PC-3 (cell line): ENCODE measurements around the gene ZCWPW1. TPM values are rescaled to one million over a fixed set of nuclear protein-coding genes. Genes with fewer than 3 reads are reported as not detected.

Experiments
- ATAC-seq: fragments of 200-7000 bp; cut with Tn5 transposase; 2 replicates; pipeline ENCODE4 v1.9.1; 2020; ENCODE audit warnings: mild to moderate bottlenecking, moderate library complexity
- BruUV-seq: library from RNA; stranded (reverse); fragments of 400-500 nt; replicated peaks from 2 replicates; lab custom pipeline; 2021; lab: Mats Ljungman, UMichigan
- CTCF ChIA-PET: fragments of 300-600 bp; sonication (Branson Sonifier 250); formaldehyde crosslinking; loops from one replicate; lab custom pipeline; 2022; ENCODE audit warnings: antibody characterized with exemption; lab: Charles Lee
- POLR2A ChIA-PET: fragments of 300-600 bp; sonication (Branson Sonifier 250); formaldehyde crosslinking; loops from one replicate; lab custom pipeline; 2022; ENCODE audit warnings: antibody characterized with exemption; ENCODE audit not compliant: unreplicated experiment; lab: Charles Lee
- DNase-seq: peaks from one replicate; pipeline ENCODE4 v3.0.0-alpha.2; 2015
- H2AFZ ChIP-seq: fragments of 300-600 bp; sonication (generic); 2 replicates; pipeline ENCODE4 v1.6.0; 2016; ENCODE audit warnings: antibody characterized with exemption, low read length
- H3F3A ChIP-seq: fragments of 300-600 bp; sonication (generic); one replicate; pipeline ENCODE4 v1.6.0; 2017; ENCODE audit warnings: antibody characterized with exemption, low read length, control low read depth, mild to moderate bottlenecking; ENCODE audit not compliant: unreplicated experiment
- H3K27ac ChIP-seq: fragments of 300-600 bp; sonication (generic); 2 replicates; pipeline ENCODE4 v1.5.1; 2016; ENCODE audit warnings: mild to moderate bottlenecking, low read length
- H3K27me3 ChIP-seq: fragments of 300-600 bp; sonication (generic); 2 replicates; pipeline ENCODE4 v1.6.1; 2016; ENCODE audit warnings: low read length, mixed read lengths
- H3K36me3 ChIP-seq: fragments of 300-600 bp; sonication (generic); 2 replicates; pipeline ENCODE4 v1.6.1; 2016; ENCODE audit warnings: low read depth, mixed run types, low read length, mixed read lengths
- H3K4me1 ChIP-seq: fragments of 300-600 bp; sonication (generic); 2 replicates; pipeline ENCODE4 v1.5.1; 2016; ENCODE audit warnings: low read length; ENCODE audit not compliant: insufficient read depth
- H3K4me2 ChIP-seq: fragments of 300-600 bp; sonication (generic); 2 replicates; pipeline ENCODE4 v1.6.0; 2016; ENCODE audit warnings: low read length
- H3K4me3 ChIP-seq: fragments of 300-600 bp; sonication (generic); 2 replicates; pipeline ENCODE4 v1.5.1; 2016; ENCODE audit warnings: mild to moderate bottlenecking, low read length, mixed read lengths
- H3K79me2 ChIP-seq: fragments of 300-600 bp; sonication (generic); 2 replicates; pipeline ENCODE4 v1.6.1; 2017; ENCODE audit warnings: low read length, mixed read lengths
- H3K9ac ChIP-seq: fragments of 300-600 bp; sonication (generic); 2 replicates; pipeline ENCODE4 v1.6.0; 2016; ENCODE audit warnings: mild to moderate bottlenecking, low read length
- H3K9me2 ChIP-seq: fragments of 300-600 bp; sonication (generic); replicated peaks from 2 replicates; pipeline ENCODE4 v1.6.1; 2016; ENCODE audit warnings: mixed run types, low read length, mixed read lengths
- H3K9me3 ChIP-seq: fragments of 300-600 bp; sonication (generic); 2 replicates; pipeline ENCODE4 v1.6.1; 2016; ENCODE audit warnings: low read length, mixed read lengths
- H4K20me1 ChIP-seq: fragments of 300-600 bp; sonication (generic); 2 replicates; pipeline ENCODE4 v1.6.1; 2016; ENCODE audit warnings: low read length, mixed read lengths
- CTCF ChIP-seq: fragments of 300-600 bp; sonication (generic); conservative IDR thresholded peaks from 2 replicates; pipeline ENCODE4 v1.5.1; 2017; ENCODE audit warnings: antibody characterized with exemption, low read depth, mild to moderate bottlenecking, low read length
- EZH2 ChIP-seq: fragments of 300-600 bp; sonication (generic); IDR thresholded peaks from one replicate; pipeline ENCODE4 v1.6.1; 2017; ENCODE audit warnings: antibody characterized with exemption, mild to moderate bottlenecking, low read length; ENCODE audit not compliant: unreplicated experiment
- EZH2phosphoT487 ChIP-seq: fragments of 300-600 bp; sonication (generic); IDR thresholded peaks from 2 replicates; pipeline ENCODE4 v1.6.1; 2018; ENCODE audit warnings: mild to moderate bottlenecking, antibody characterized with exemption, low read length, borderline replicate concordance
- intact Hi-C: fragments of 100-400 bp; cut with micrococcal nuclease; formaldehyde crosslinking; loops from 2 replicates; pipeline ENCODE4 v1.9.0; 2023
- total RNA-seq: library from RNA; depleted of rRNA; stranded (reverse); fragments of >200 nt; gene quantifications from 2 replicates; pipeline ENCODE4 v1.2.3, GENCODE V29; 2014

ZCWPW1 gene
- total RNA-seq, 1 experiment from 2014 or later, result 2.2 TPM

GRCh38 chr7:100423315-100423714, 5.2 kb downstream of the ZCWPW1 start:
- H3K4me1 ChIP-seq, result no peaks in the 10 kb centered on the region
- no peak overlapping the region for H3K4me2 ChIP-seq
- ChIA-PET POLR2A (no interaction called here), CTCF (no interaction called here)
- TF ChIP-seq EZH2 (no peak), CTCF (no peak), EZH2phosphoT487 (no peak)
- H3K27ac ChIP-seq, result no peak overlapping the region
- H4K20me1 ChIP-seq, result no peaks in the 10 kb centered on the region
- H2AFZ ChIP-seq, result no peak overlapping the region
- H3K9me3 ChIP-seq, result no peaks in the 10 kb centered on the region
- H3K4me3 ChIP-seq, result no peak overlapping the region
- H3F3A ChIP-seq, result no peaks in the 10 kb centered on the region
- intact Hi-C loops, result no loop called here
- no peak overlapping the region for H3K9ac ChIP-seq
- DNase-seq (no peak), ATAC-seq (no peak)
- no TSS peak for BruUV-seq
- H3K36me3 ChIP-seq, result no peaks in the 10 kb centered on the region
- no peaks in the 10 kb centered on the region for H3K9me2 ChIP-seq
- H3K79me2 ChIP-seq, result no peaks in the 10 kb centered on the region
- H3K27me3 ChIP-seq, result no peaks in the 10 kb centered on the region

- no peaks in the 10 kb centered on the region for H3K9me2 ChIP-seq
- no peaks in the 10 kb centered on the region for H3K9me3 ChIP-seq
- no TSS peak for BruUV-seq
- H3K36me3 ChIP-seq, result no peaks in the 10 kb centered on the region
- POLR2A ChIA-PET, result no interaction called here
- CTCF ChIA-PET, result no interaction called here
- no peaks in the 10 kb centered on the region for H3K4me1 ChIP-seq
- intact Hi-C loops, result no loop called here
- no peak for ATAC-seq
- H3K79me2 ChIP-seq, result no peaks in the 10 kb centered on the region
- no peaks in the 10 kb centered on the region for H3F3A ChIP-seq
- TF ChIP-seq EZH2 (no peak), EZH2phosphoT487 (no peak), CTCF (no peak)
- no peak overlapping the region for H3K4me3 ChIP-seq
- no peak overlapping the region for H3K27ac ChIP-seq
- H3K9ac ChIP-seq, result no peak overlapping the region
- no peak overlapping the region for H2AFZ ChIP-seq
- no peaks in the 10 kb centered on the region for H3K27me3 ChIP-seq
- no peak for DNase-seq
- no peak overlapping the region for H3K4me2 ChIP-seq
- H4K20me1 ChIP-seq, result no peaks in the 10 kb centered on the region
Observed at GRCh38 chr7:100419660-100420226, 8.8 kb downstream of the ZCWPW1 start.

- POLR2A ChIA-PET, result no interaction called here
- 0 out of 2 replicates have a peak, but pooled peaks have one; percentile 20 for ATAC-seq
- intact Hi-C loops, result no loop called here
Observed at GRCh38 chr7:100418930-100419659, 9.4 kb downstream of the ZCWPW1 start.

More at GRCh38 chr7:100418930-100419659, 9.4 kb downstream of the ZCWPW1 start:
- no peak for DNase-seq
- no peak overlapping the region for H3K4me3 ChIP-seq
- no TSS peak for BruUV-seq
- no peak overlapping the region for H3K4me2 ChIP-seq
- no peak overlapping the region for H3K9ac ChIP-seq
- no peaks in the 10 kb centered on the region for H3K9me2 ChIP-seq
- TF ChIP-seq EZH2phosphoT487 (no peak), CTCF (no peak), EZH2 (no peak)
- H3K79me2 ChIP-seq, result no peaks in the 10 kb centered on the region
- no peaks in the 10 kb centered on the region for H4K20me1 ChIP-seq
- no peaks in the 10 kb centered on the region for H3K27me3 ChIP-seq
- H3F3A ChIP-seq, result no peaks in the 10 kb centered on the region
- no peak overlapping the region for H2AFZ ChIP-seq
- no peaks in the 10 kb centered on the region for H3K36me3 ChIP-seq
- no peaks in the 10 kb centered on the region for H3K9me3 ChIP-seq
- H3K27ac ChIP-seq, result no peak overlapping the region
- H3K4me1 ChIP-seq, result no peaks in the 10 kb centered on the region
- CTCF ChIA-PET, result interaction anchor here (0.7 kb wide), 1 partner anchor 9 kb away, joined by 3 read pairs; no protein-coding TSS in a partner anchor
